GM12892 (cell line): ENCODE measurements around the gene SLC43A3.

ENCODE experiments used
- POLR2A ChIP-seq: IDR thresholded peaks from 2 replicates; pipeline ENCODE4 v1.6.1; 2011; ENCODE audit warnings: low read depth, low read length, control low read depth
- POLR2AphosphoS5 ChIP-seq: IDR thresholded peaks from 2 replicates; pipeline ENCODE4 v1.6.1; 2011; ENCODE audit warnings: low read depth, low read length, control low read depth

DNA sequence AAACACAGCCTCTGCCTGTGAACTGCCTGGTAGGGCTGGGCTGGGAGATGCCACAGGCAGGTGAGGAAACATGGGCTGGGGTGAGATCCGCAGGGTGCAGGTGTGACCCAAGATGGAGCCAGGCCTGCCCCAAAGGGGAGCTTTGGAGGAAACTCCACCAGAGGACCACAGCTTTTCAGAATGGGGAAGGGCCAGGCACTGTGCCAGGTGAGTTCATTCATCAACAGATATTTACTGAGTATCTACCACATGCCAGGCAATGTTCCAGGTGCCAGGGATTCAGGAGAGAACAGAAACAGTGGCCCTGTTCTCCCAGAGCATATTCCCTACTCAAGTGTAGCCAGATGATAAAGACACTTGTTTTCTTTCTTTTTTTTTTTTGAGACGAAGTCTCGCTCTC lies 44.6 kb upstream of the SLC43A3 start:
- no peak for TF ChIP-seq POLR2A
- TF ChIP-seq POLR2AphosphoS5, result no peak
